NOMO-1 (cell line): ENCODE data around the gene SERPINA3.
"Not testable (repeated sequence)": the region's sequence is repeated elsewhere in the genome, so short reads cannot be mapped to it uniquely, and the experiment has no call there.

Experiments
- DNase-seq, 2 experiments: peaks; one replicate each; lab custom pipeline; 2025; ENCODE audit not compliant: unreplicated experiment in 2 of 2; lab: John Stamatoyannopoulos, UW

The SERPINA3 gene

GRCh38 chr14:94583557-94583956, 28.6 kb upstream of the SERPINA3 start:
- no peak for DNase-seq

GRCh38 chr14:94584591-94585280, 27.5 kb upstream of the SERPINA3 start:
- no peak for DNase-seq

- DNase-seq, result no peak
Observed at GRCh38 chr14:94586635-94587034, 25.6 kb upstream of the SERPINA3 start.

GRCh38 chr14:94588311-94588710, 23.9 kb upstream of the SERPINA3 start:
- no peak for DNase-seq

DNA sequence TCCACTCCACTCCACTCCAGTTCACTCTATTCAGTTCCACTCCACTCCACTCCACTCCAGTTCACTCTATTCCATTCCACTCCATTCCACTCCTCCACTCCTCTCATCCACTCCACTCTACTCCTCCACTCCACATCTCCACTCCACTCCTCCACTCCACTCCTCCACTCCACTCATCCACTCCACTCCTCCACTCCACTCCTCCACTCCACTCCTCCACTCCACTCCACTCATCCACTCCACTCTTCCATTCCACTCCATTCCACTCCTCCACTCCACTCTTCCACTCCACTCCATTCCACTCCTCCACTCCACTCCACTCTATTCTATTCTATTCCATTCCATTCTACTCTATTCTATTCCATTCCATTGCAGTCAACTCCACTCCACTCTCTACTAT, 21.1 kb upstream of the SERPINA3 start:
- DNase-seq, result no peak

GRCh38 chr14:94591871-94592270, 20.3 kb upstream of the SERPINA3 start:
- DNase-seq, result no peak

- no peak for DNase-seq
Observed at GRCh38 chr14:94592457-94592856, 19.7 kb upstream of the SERPINA3 start.

DNA sequence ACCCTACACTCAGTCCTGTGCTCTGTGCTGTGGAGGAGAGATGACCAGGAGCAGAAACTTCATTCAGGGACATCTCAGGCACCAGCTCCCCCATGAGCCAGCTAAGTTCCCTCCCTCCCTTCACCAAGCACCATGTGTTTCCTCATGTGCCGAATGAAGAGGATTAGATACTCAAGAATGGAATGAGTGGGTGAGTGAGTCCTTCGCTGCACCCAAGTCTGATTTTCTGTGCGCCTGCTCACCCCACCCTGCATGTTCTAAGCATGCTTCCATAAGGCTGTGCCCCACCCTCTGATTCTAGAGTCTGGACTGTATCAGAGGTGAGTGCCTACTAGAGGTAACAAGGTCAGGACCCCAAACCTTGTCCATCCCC, 18.8 kb upstream of the SERPINA3 start:
- no peak for DNase-seq

DNA sequence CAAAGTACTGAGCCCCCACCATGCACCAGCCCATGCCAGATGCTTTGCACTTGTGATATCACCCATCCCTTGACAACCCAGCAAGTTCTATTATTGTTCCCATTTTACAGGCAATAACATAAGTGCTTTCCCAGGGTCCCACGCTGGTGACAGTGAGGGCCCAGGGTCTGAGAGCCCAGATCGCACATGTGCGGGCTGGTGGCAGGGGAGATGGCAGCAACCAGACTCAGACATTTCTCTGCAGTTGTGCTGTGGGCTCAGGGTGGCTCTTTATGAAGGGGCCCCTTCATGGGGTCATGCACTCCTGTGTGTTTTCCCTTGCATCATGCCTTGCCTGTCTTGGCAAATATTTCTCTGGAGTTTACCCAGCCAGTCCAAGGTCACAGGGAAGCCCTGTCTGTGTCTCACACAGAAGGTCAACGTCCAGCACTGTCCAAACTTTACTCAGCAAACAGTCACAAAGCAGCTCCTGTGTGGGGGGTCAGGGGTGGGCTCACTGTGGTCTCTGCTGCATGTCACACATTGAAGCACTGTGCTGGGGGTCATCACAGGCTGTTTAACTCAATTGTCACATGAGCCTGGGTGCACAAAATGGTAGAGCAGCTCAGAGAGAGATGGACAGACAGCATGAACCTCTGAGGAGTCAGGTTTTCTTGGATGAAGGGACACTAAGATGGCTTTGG, 18.3 kb upstream of the SERPINA3 start:
- no peak for DNase-seq

- DNase-seq, result no peak
Observed at GRCh38 chr14:94594441-94594840, 17.8 kb upstream of the SERPINA3 start.

- no peak for DNase-seq
Observed at GRCh38 chr14:94595912-94596311, 16.3 kb upstream of the SERPINA3 start.

DNA sequence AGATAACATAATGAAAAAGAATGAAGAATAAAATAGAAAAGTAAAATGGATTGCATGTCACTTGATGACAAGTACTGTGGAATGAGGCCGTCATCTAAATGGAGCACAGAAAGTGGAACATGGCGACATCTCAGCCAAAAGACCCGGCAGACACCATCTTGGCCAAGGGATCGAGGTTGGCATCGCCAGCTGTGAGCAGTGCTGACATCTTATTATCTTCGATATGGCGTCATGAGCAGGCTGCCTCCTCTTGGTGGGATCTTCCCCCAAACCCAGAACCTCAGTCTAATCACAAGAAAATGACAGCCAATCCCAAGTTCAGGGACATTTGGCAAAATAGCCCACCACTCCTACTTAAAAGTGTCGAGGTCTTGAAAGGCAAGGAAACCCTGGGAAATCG, 15.8 kb upstream of the SERPINA3 start:
- no peak for DNase-seq

DNA sequence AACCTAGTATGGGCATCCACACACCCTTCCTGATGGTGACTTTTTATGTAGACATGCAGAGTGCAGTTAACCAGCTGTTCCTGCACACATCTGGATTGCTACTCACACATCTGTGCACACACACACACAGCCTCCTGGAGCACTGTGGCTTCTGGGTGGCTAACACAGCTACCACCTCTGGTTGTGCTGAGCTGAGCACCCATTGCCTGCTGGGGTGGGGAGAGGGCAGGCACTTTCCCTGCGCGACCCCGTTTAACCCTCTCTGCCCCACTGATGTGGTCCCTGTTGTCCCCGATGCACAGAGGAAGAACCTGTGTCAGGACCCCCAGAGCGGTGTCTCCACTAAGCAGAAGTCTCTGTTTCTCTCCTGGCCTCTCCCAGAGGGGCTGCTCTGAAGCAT, 14.4 kb upstream of the SERPINA3 start:
- no peak for DNase-seq

- no peak for DNase-seq
Observed at GRCh38 chr14:94598506-94598815, 13.7 kb upstream of the SERPINA3 start.

- DNase-seq, result no peak
Observed at GRCh38 chr14:94598816-94599655, 13.2 kb upstream of the SERPINA3 start.

GRCh38 chr14:94599656-94600004, 12.6 kb upstream of the SERPINA3 start:
- no peak for DNase-seq

GRCh38 chr14:94600148-94600545, 12.0 kb upstream of the SERPINA3 start:
- DNase-seq, result no peak

- no peak for DNase-seq
Observed at GRCh38 chr14:94601884-94602391, 10.3 kb upstream of the SERPINA3 start.

GRCh38 chr14:94602722-94603121, 9.5 kb upstream of the SERPINA3 start:
- DNase-seq, result no peak

DNA sequence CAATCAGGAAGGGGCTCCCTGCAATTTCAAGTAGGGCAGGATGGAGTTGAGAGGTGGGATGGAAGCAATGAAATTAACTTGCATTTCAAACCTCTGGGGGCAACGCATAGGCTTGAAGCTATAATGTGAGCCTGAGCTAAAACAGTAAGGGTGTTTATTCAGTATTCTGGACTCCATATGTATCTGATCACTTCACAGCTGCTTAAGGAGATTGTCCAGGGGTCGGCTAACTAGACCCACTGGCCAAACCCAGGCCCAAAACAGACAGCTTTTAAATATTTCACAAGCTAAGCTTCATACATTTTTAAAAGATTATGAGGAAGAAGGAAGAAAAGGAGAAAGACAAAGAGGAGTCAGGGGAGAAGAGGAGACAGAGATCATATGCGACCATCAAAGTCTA, 6.8 kb upstream of the SERPINA3 start:
- no peak for DNase-seq

- not testable (repeated sequence) for DNase-seq
Observed at GRCh38 chr14:94608966-94609365, 3.2 kb upstream of the SERPINA3 start.

DNA sequence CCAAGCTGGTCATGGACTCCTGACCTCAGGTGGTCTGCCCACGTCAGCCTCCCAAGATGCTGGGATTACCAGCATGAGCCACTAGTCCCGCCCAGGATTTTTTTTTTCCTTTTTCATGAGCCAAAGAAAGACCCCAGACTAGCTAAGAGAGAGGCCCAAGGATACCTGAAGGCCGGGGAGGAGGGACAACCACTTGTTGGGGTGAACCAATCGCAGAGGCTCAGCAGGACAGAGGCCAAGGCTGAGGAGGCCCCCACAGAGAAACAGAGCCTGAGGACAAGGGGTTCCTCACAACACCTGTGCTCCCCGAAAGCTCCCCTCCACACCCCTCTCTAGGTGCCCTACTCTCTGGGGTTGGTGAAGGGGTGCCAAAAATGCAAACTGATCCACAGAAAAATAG, 1.0 kb upstream of the SERPINA3 start:
- DNase-seq, result no peak
